Prostate gland (tissue), 2 donors: ENCODE data around the gene DIPK1C. TPM values are rescaled to one million over a fixed set of nuclear protein-coding genes. Genes with fewer than 3 reads are reported as not detected.

ENCODE experiments used
- DNase-seq: peaks from one replicate; pipeline ENCODE4 v3.0.0-alpha.2; 2019; ENCODE audit warnings: low spot score
- H3K27ac ChIP-seq, 2 donors: fragments of 200-600 bp; sonication (generic); 2 replicates each; pipeline ENCODE4 v1.5.1; 2017 to 2019
- H3K27me3 ChIP-seq: fragments of 200-600 bp; sonication (generic); replicated peaks from 2 replicates; pipeline ENCODE4 v1.5.1; 2019; ENCODE audit not compliant: insufficient read depth
- H3K36me3 ChIP-seq, 2 donors: fragments of 200-600 bp; sonication (generic); 1 replicate in 1 of 2; 2 replicates in 1 of 2; pipeline versions ENCODE4 v1.5.1 to v1.8.1; 2017 to 2019
- H3K4me1 ChIP-seq: fragments of 200-600 bp; sonication (generic); replicated peaks from 2 replicates; pipeline ENCODE4 v1.5.1; 2019
- H3K4me3 ChIP-seq, 2 donors: fragments of 200-600 bp; sonication (generic); 2 replicates each; pipeline ENCODE4 v1.5.1; 2017 to 2019
- H3K9me3 ChIP-seq: fragments of 200-600 bp; sonication (generic); 2 replicates; pipeline ENCODE4 v1.5.1; 2017
- POLR2A ChIP-seq: fragments of 450-650 bp; IDR thresholded peaks from one replicate; pipeline ENCODE4 v1.6.1; 2016; ENCODE audit warnings: antibody characterized with exemption, mild to moderate bottlenecking
- POLR2AphosphoS5 ChIP-seq: sonication (generic); formaldehyde crosslinking; IDR thresholded peaks from one replicate; pipeline ENCODE4 v1.6.1; 2017; ENCODE audit warnings: antibody characterized with exemption
- WGBS: methylation state at CpG from one replicate; pipeline ENCODE4 v1.1.5; 2018; 5-methylcytosine and 5-hydroxymethylcytosine counted together
- intact Hi-C: fragments of 100-400 bp; cut with DNase I; formaldehyde crosslinking; loops from one replicate; pipeline ENCODE4 v1.14.2; 2022
- total RNA-seq, 2 donors: library from RNA; depleted of rRNA; stranded (reverse); fragments of >200 nt; gene quantifications; one replicate each; pipeline ENCODE4 v1.1.0, GENCODE V29; 2016
- TF ChIP-seq, protein P1 (sequence below), 4 experiments: fragments of 200-600 bp in 2 of 4; fragments of 450-650 bp in 2 of 4; sonication (generic) in 2 of 4; IDR thresholded peaks; 1 replicate in 3 of 4; 2 replicates in 1 of 4; pipeline ENCODE4 v1.5.1; 2016 to 2019; ENCODE audit warnings: antibody characterized with exemption in 4 of 4, mild to moderate bottlenecking in 2 of 4, moderate library complexity in 2 of 4

The DIPK1C gene
- total RNA-seq, 2 donors from 2014 or later, result 10.8 TPM; not detected in 1

DNA sequence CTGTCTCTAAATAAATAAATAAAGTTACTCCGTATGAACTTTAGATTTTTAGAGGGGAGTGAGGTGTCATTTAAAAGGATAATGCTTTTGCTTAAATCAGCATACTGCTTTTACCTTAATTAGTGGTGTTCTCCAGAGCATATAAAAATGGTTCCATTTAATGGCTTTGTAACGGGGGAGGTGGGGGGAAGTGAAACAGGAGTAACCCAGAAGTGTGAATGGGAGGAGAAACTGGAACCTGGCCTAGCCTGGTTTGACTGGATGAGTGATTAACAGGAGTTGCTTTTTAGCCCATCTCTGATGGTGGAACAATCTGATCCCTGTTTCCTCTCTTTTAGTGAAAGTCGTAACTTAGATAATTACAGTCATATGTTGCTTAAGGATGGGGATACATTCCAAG is 40.7 kb upstream of the DIPK1C start:
- TF ChIP-seq POLR2AphosphoS5 (no peak), POLR2A (no peak)
- TF ChIP-seq, protein P1, sequence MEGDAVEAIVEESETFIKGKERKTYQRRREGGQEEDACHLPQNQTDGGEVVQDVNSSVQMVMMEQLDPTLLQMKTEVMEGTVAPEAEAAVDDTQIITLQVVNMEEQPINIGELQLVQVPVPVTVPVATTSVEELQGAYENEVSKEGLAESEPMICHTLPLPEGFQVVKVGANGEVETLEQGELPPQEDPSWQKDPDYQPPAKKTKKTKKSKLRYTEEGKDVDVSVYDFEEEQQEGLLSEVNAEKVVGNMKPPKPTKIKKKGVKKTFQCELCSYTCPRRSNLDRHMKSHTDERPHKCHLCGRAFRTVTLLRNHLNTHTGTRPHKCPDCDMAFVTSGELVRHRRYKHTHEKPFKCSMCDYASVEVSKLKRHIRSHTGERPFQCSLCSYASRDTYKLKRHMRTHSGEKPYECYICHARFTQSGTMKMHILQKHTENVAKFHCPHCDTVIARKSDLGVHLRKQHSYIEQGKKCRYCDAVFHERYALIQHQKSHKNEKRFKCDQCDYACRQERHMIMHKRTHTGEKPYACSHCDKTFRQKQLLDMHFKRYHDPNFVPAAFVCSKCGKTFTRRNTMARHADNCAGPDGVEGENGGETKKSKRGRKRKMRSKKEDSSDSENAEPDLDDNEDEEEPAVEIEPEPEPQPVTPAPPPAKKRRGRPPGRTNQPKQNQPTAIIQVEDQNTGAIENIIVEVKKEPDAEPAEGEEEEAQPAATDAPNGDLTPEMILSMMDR (IDR thresholded peaks at IDR 0.05), result no peak
- no peaks in the 10 kb centered on the region for H3K36me3 ChIP-seq
- no peaks in the 10 kb centered on the region for H3K9me3 ChIP-seq
- WGBS, result 48% methylated on average over 3 of the region's 3 CpGs
- intact Hi-C loops, result loop anchor here (5.0 to 10.0 kb wide), 4 partner anchors 57 to 707 kb away; partner anchors contain the start of genes FBXO15, PTGR3, TIMM21 and ZNF407
- no peak overlapping the region for H3K4me3 ChIP-seq
- H3K27ac ChIP-seq, result peak overlapping the region; percentile 93 to 96
- DNase-seq, result no peak
- no peaks in the 10 kb centered on the region for H3K27me3 ChIP-seq
- no peaks in the 10 kb centered on the region for H3K4me1 ChIP-seq

DNA sequence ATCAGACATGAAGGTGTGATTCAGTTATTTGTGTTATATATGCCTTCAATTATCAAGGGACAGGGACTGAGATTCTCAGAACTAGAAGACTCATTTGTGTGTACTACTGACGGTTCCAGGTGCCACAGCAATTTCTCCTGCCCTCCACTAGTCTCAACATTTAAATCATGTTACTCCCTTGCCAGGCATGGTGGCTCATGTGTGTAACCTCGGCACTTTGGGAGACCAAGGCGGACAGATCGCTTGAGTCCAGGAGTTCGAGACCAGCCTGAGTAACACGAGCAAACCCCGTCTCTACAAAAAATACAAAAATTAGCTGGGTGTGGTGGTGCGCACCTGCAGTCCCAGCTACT is 40.2 kb upstream of the DIPK1C start:
- intact Hi-C loops, result loop anchor here (5.0 to 10.0 kb wide), 4 partner anchors 58 to 708 kb away; partner anchors contain the start of genes FBXO15, PTGR3, TIMM21 and ZNF407
- no peaks in the 10 kb centered on the region for H3K4me1 ChIP-seq
- no peak for DNase-seq
- TF ChIP-seq POLR2A (no peak), POLR2AphosphoS5 (no peak)
- TF ChIP-seq, protein P1 (IDR thresholded peaks at IDR 0.05), result no peak
- H3K27me3 ChIP-seq, result no peaks in the 10 kb centered on the region
- 96% methylated on average over 8 of the region's 8 CpGs for whole genome bisulfite sequencing
- H3K36me3 ChIP-seq, result no peaks in the 10 kb centered on the region
- peak overlapping the region; percentile 93 to 96 for H3K27ac ChIP-seq
- H3K9me3 ChIP-seq, result no peaks in the 10 kb centered on the region
- peak overlapping the region in 1 of 2 donors; percentile 86 for H3K4me3 ChIP-seq

DNA sequence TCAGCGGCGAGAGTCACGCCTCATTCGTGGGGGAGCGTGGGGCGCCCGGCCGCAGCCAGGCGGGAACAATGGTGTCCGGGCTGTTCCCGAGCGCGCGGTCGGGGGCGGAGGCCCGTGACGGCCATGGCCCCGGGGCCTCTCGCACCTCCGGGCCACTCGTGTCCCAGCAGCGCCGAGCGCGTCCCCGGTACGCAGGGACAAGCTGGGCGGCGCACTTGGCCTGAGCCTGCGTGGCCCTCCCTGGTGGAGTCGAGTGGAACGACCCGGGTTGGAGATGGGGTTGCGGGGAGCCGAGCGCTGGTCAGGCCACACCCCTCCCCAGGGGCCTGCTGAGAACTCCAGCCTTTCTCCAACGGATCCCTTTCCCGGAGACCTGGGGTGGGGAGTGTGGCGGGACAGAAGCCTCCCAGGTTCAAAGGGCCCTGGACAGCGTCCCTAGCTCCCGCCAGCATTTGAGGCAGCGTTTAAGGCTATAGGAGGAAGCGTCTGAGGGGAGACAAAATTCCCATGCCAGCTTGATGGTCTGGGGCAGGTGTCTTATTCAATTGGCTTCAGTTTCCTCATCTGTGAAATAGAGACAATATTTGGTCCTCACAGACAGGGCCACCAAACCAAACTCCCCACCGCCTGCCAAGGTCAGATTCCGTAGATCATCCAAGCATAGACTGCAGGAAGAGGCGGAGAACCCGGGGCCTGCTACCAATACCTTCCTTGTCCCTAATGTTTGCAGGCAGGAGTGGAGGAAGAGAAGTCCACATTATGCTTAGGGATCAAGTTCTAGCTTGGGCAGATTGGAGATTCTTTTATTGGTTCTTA is 39.6 kb upstream of the DIPK1C start:
- Histone ChIP-seq H3K36me3 (no peaks in the 10 kb centered on the region), H3K27ac (peak overlapping the region; percentile 93 to 96), H3K27me3 (no peaks in the 10 kb centered on the region), H3K9me3 (no peaks in the 10 kb centered on the region), H3K4me3 (peak overlapping the region; percentile 86 to 94), H3K4me1 (no peaks in the 10 kb centered on the region)
- TF ChIP-seq, protein P1 (IDR thresholded peaks at IDR 0.05), result peak in 1 of 4 experiments; percentile 42
- no peak for TF ChIP-seq POLR2AphosphoS5
- intact Hi-C loops, result loop anchor here (5.0 to 10.0 kb wide), 4 partner anchors 58 to 708 kb away; partner anchors contain the start of genes FBXO15, PTGR3, TIMM21 and ZNF407
- DNase-seq, result peak; percentile 42
- 5% methylated on average over 46 of the region's 48 CpGs for WGBS

DNA sequence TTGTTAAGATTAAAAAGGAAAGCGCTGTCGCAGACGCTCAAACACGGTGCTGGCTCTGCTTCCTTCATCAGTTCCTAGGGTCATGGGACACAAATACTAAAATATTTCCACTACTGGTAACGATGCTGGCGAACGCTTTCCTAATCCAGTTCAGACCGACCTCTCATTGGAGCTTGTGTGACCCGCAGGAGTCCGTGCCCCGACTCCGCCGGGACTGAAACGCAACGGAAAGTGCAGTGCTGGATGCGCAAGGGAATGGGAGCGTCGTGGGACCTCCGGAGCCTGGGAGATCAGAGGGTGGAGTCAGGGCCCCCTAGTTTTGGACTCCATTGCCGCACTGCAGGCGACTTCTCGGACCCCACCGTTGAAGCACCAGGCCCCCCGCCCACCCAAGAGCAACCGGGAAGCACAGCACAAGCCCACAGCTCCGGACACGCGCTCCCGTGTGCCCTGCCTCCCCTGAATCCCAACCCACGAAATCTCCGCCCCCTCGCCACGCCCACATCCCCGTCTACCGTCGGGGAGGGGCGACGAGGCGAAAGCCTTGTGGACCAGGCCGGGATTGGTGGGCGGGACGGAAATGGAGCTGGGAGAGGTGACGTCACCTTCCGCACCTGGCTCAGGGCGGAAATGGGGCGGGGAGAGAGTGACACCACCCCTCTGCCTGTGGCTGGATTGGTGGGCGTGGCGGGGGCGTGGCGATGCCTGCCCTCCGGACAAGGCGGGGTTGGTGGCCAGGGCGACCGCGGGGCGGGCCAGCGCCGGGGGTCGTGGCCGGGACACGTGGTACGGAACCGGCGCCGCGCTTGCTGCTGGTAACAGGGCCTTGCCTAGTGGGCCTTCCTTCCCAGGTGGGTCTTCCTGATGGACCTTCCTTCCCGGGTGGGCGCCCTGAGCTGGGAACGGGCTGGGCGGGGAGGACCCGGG is 38.7 kb upstream of the DIPK1C start, which contains the start of gene CNDP2:
Gene CNDP2 (plus strand): TSS at position 783 of the 927 bp plus-strand sequence. CDS start 3,611 bp downstream, outside the sequence.
- intact Hi-C loops, result loop anchor here (5.0 to 10.0 kb wide), 4 partner anchors 59 to 709 kb away; partner anchors contain the start of genes FBXO15, PTGR3, TIMM21 and ZNF407
- no peaks in the 10 kb centered on the region for H3K4me1 ChIP-seq
- H3K36me3 ChIP-seq, result no peaks in the 10 kb centered on the region
- H3K9me3 ChIP-seq, result no peaks in the 10 kb centered on the region
- peak within 1 kb of the TSS; percentile 86 to 94 for H3K4me3 ChIP-seq
- under 1% methylated on average over 43 of the region's 71 CpGs for WGBS
- no peaks in the 10 kb centered on the region for H3K27me3 ChIP-seq
- peak; percentile 100 for DNase-seq
- peak within 1 kb of the TSS; percentile 93 to 96 for H3K27ac ChIP-seq
- TF ChIP-seq POLR2AphosphoS5, result peak; percentile 99
- peak; percentile 94 for TF ChIP-seq POLR2A
- TF ChIP-seq, protein P1 (IDR thresholded peaks at IDR 0.05), result peak in 1 of 4 experiments; percentile 24
